ENCODE data around the gene PRPF8.

DNA sequence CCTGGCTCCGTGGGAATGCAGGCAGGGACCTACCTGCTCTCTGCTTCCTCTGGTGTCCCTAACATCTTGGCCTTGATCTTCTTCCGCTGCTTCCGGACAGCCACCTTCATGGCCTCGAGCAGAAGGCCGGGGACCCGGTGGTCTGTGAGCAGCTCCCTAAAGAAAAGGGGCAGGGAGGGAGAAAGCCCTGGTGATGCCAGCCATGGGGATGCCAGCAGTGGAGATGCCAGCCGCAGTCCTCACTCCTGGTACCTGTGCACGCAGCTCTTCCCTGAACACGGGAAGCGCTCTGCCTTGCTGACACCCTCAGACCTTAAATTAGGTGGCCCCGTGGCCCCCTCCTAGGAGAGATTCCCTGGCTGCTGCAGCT, 36.9 kb downstream of the PRPF8 start:
- TF ChIP-seq CTCF (IDR thresholded peaks at IDR 0.05; ENCODE audit: low read depth, low read length) (no peak), EZH2phosphoT487 (IDR thresholded peaks at IDR 0.05; ENCODE audit: low read depth) (no peak)

Data from OCI-LY3 (cell line).